PC-9 (cell line): ENCODE measurements around the gene GALNT9.

Experiments used
- CTCF ChIP-seq: fragments of 200-600 bp; sonication (generic); conservative IDR thresholded peaks from 2 replicates; pipeline ENCODE4 v1.6.1; 2017; ENCODE audit warnings: mixed run types, antibody characterized with exemption, mild to moderate bottlenecking, moderate library complexity
- EZH2 ChIP-seq: fragments of 200-600 bp; sonication (generic); IDR thresholded peaks from 2 replicates; pipeline ENCODE4 v1.8.0; 2017; ENCODE audit warnings: antibody characterized with exemption, low read depth

GRCh38 chr12:132345126-132345525 is 15.7 kb upstream of the GALNT9 start:
- TF ChIP-seq EZH2 (no peak), CTCF (no peak)
